B cell (primary cell): Measurements from ENCODE around the gene RFWD3. TPM values are rescaled to one million over a fixed set of nuclear protein-coding genes. Genes with fewer than 3 reads are reported as not detected.
A peak's percentile ranks its signal among the peaks of the same experiment; 100 is the strongest.

Source experiments
- ATAC-seq: fragments of 200-7000 bp; cut with Tn5 transposase; one replicate; pipeline ENCODE4 v1.10.0; 2021; ENCODE audit warnings: low read depth, mild to moderate bottlenecking, moderate number of reproducible peaks, moderate library complexity
- CTCF ChIA-PET: fragments of 350-600 bp; sonication (Branson Sonifier 250); formaldehyde crosslinking; loops from one replicate; lab custom pipeline; 2021; ENCODE audit warnings: antibody characterized with exemption, inconsistent platforms; lab: Charles Lee
- POLR2A ChIA-PET: fragments of 350-600 bp; sonication (Branson Sonifier 250); formaldehyde crosslinking; loops from one replicate; lab custom pipeline; 2021; ENCODE audit warnings: antibody characterized with exemption; lab: Charles Lee
- DNase-seq: peaks from one replicate; pipeline ENCODE4 v3.0.0; 2013
- H2AFZ ChIP-seq: 2 replicates; pipeline ENCODE4 v1.6.1; 2012; ENCODE audit warnings: mild to moderate bottlenecking, low read depth, low read length; ENCODE audit not compliant: insufficient read depth, poor library complexity, severe bottlenecking
- H3K27ac ChIP-seq, 2 donors: 1 replicate in 1 of 2; 2 replicates in 1 of 2; pipeline ENCODE4 v1.5.1; 2012 to 2013; ENCODE audit warnings: low read length in 2 of 2, mild to moderate bottlenecking in 2 of 2, moderate library complexity in 1 of 2
- H3K27me3 ChIP-seq, 4 experiments: fragments of 200-600 bp in 1 of 4; sonication (generic) in 1 of 4; replicated peaks in 1 of 4; 1 replicate in 2 of 4; 2 replicates in 2 of 4; pipeline versions ENCODE4 v1.6.1 to v1.7.0; 2013 to 2016; ENCODE audit warnings: low read length in 3 of 4, mild to moderate bottlenecking in 2 of 4, mixed read lengths in 1 of 4, moderate library complexity in 1 of 4; ENCODE audit not compliant: insufficient read depth in 4 of 4, control insufficient read depth in 3 of 4; ENCODE audit errors: control extremely low read depth in 1 of 4
- H3K36me3 ChIP-seq, 2 experiments: replicated peaks in 1 of 2; 1 replicate in 1 of 2; 2 replicates in 1 of 2; pipeline versions ENCODE4 v1.6.1 to v1.7.1; 2013; ENCODE audit warnings: low read length in 1 of 2; ENCODE audit not compliant: insufficient read depth in 2 of 2, control insufficient read depth in 1 of 2; ENCODE audit errors: control extremely low read depth in 1 of 2, extremely low read depth in 1 of 2
- H3K4me1 ChIP-seq, 2 donors: fragments of 200-600 bp in 1 of 2; sonication (generic) in 1 of 2; 1 replicate in 1 of 2; 2 replicates in 1 of 2; pipeline versions ENCODE4 v1.5.1 to v1.6.1; 2013 to 2017; ENCODE audit warnings: low read length in 2 of 2; ENCODE audit not compliant: control insufficient read depth in 2 of 2, insufficient read depth in 2 of 2
- H3K4me2 ChIP-seq: replicated peaks from 2 replicates; pipeline ENCODE3; 2012; ENCODE audit warnings: mild to moderate bottlenecking, low read depth, low read length; ENCODE audit not compliant: poor library complexity, severe bottlenecking
- H3K4me3 ChIP-seq, 5 experiments: fragments of 200-600 bp in 1 of 5; sonication (generic) in 1 of 5; 1 replicate in 3 of 5; 2 replicates in 2 of 5; pipeline versions ENCODE4 v1.5.1 to v1.7.0; 2011 to 2016; ENCODE audit warnings: low read length in 4 of 5, mild to moderate bottlenecking in 4 of 5, low read depth in 2 of 5, control low read depth in 1 of 5, moderate library complexity in 1 of 5; ENCODE audit not compliant: insufficient read depth in 1 of 5; ENCODE audit errors: control extremely low read depth in 1 of 5, extremely low read depth in 1 of 5
- H3K79me2 ChIP-seq: fragments of 200-600 bp; sonication (generic); one replicate; pipeline ENCODE4 v1.6.0; 2016; ENCODE audit warnings: low read length; ENCODE audit not compliant: control insufficient read depth, insufficient read depth
- H3K9ac ChIP-seq: fragments of 200-600 bp; sonication (generic); 2 replicates; pipeline ENCODE4 v1.6.1; 2017; ENCODE audit warnings: mild to moderate bottlenecking, low read length, moderate library complexity
- H3K9me3 ChIP-seq, 3 donors: one replicate each; pipeline versions ENCODE4 v1.6.1 to v1.7.1; 2013; ENCODE audit warnings: low read length in 2 of 3; ENCODE audit not compliant: control insufficient read depth in 2 of 3, insufficient read depth in 1 of 3; ENCODE audit errors: control extremely low read depth in 1 of 3
- H4K20me1 ChIP-seq: 2 replicates; pipeline ENCODE4 v1.6.0; 2012; ENCODE audit warnings: mild to moderate bottlenecking, low read length; ENCODE audit not compliant: insufficient read depth, control insufficient read depth, poor library complexity, severe bottlenecking
- H3K27ac Mint-ChIP-seq: one replicate; pipeline ENCODE4 v1.8.0; 2021; ENCODE audit warnings: mixed read lengths
- H3K27me3 Mint-ChIP-seq: one replicate; pipeline ENCODE4 v1.8.0; 2021; ENCODE audit warnings: mixed read lengths
- H3K4me1 Mint-ChIP-seq: one replicate; pipeline ENCODE4 v1.8.0; 2021; ENCODE audit warnings: mixed read lengths
- H3K4me3 Mint-ChIP-seq: one replicate; pipeline ENCODE4 v1.8.0; 2021; ENCODE audit warnings: mixed read lengths
- H3K9me3 Mint-ChIP-seq: one replicate; pipeline ENCODE4 v1.8.0; 2022; ENCODE audit warnings: mixed read lengths; ENCODE audit not compliant: insufficient read depth
- CTCF ChIP-seq: fragments of 200-600 bp; IDR thresholded peaks from one replicate; pipeline ENCODE4 v1.8.0; 2022; ENCODE audit warnings: antibody characterized with exemption, mild to moderate bottlenecking
- EZH2 ChIP-seq: IDR thresholded peaks from 2 replicates; pipeline ENCODE4 v1.6.1; 2012; ENCODE audit warnings: borderline replicate concordance, low read depth, mild to moderate bottlenecking, moderate library complexity, low read length; ENCODE audit not compliant: insufficient read depth, poor library complexity, severe bottlenecking
- WGBS: methylation state at CpG from one replicate; pipeline ENCODE4 v1.1.5; 2013; ENCODE audit warnings: missing lambda C conversion rate; ENCODE audit not compliant: insufficient coverage; 5-methylcytosine and 5-hydroxymethylcytosine counted together
- intact Hi-C: fragments of 100-400 bp; cut with micrococcal nuclease; formaldehyde crosslinking; loops from one replicate; pipeline ENCODE4 v1.10.0; 2022
- polyA plus RNA-seq: library from polyadenylated mRNA; depleted of rRNA; stranded (reverse); fragments of >200 nt; gene quantifications from 2 replicates; pipeline ENCODE4 v1.2.3, GENCODE V29; 2012
- total RNA-seq, 2 donors: library from RNA; stranded (reverse); fragments of 120-200 nt in 1 of 2; gene quantifications; 1 replicate in 1 of 2; 2 replicates in 1 of 2; pipeline versions ENCODE4 v1.2.3 to v1.2.4, GENCODE V29; 2013 to 2022

Gene RFWD3
- total and polyA plus RNA-seq, 2 donors (not counting 1 experiment from before 2014, with no cell fraction given): 19.7 to 63.3 TPM

- peak overlapping the region; percentile 98 for H2AFZ ChIP-seq
- peaks cover 44% of the 10 kb centered on the region for H3K79me2 ChIP-seq
- peak overlapping the region; percentile 63 for H3K9ac ChIP-seq
- Mint-ChIP-seq H3K27ac (peak overlapping the region; percentile 92), H3K4me3 (peak overlapping the region; percentile 93), H3K4me1 (peaks cover 32% of the 10 kb centered on the region), H3K9me3 (no peaks in the 10 kb centered on the region), H3K27me3 (no peaks in the 10 kb centered on the region)
- TF ChIP-seq EZH2 (no peak), CTCF (no peak)
- CTCF ChIA-PET: interaction anchor here (0.7 to 2.1 kb wide), 13 partner anchors 16 to 370 kb away, joined by 3 to 8 read pairs (median 4); partner anchors contain the start of genes GLG1, MLKL and WDR59
- intact Hi-C loops: loop anchor here (1.0 to 10.0 kb wide), 6 partner anchors 16 to 980 kb away; partner anchors contain the start of genes CFDP1, KARS1, MLKL and TERF2IP
- H3K4me2 ChIP-seq: peak overlapping the region; percentile 89
- peak overlapping the region; percentile 68 to 94 (median 80) for H3K4me3 ChIP-seq
- DNase-seq: no peak
- peaks cover 4 to 27% of the 10 kb centered on the region in 2 experiments for H3K36me3 ChIP-seq
- H3K4me1 ChIP-seq: peaks cover 10 to 14% of the 10 kb centered on the region in 2 donors
- 0% methylated on average over 19 of the region's 23 CpGs for WGBS
- H4K20me1 ChIP-seq: peaks cover 33% of the 10 kb centered on the region
- ATAC-seq: no peak
- no peaks in the 10 kb centered on the region for H3K9me3 ChIP-seq
- H3K27me3 ChIP-seq: no peaks in the 10 kb centered on the region
- POLR2A ChIA-PET: interaction anchor here (0.6 to 1.3 kb wide), 8 partner anchors 27 to 981 kb away, joined by 3 to 7 read pairs (median 4); partner anchors contain the start of genes GLG1 and MLKL
- H3K27ac ChIP-seq: peak overlapping the region in 1 of 2 donors; percentile 6
Observed at GRCh38 chr16:74667255-74667700, 601 bp upstream of the RFWD3 start.

- ATAC-seq (no peak), DNase-seq (no peak)
- no peaks in the 10 kb centered on the region for H3K27me3 ChIP-seq
- 0% methylated on average over 3 of the region's 8 CpGs for WGBS
- no peaks in the 10 kb centered on the region for H3K9me3 Mint-ChIP-seq
- H3K27ac Mint-ChIP-seq: no peak overlapping the region
- H3K36me3 ChIP-seq: peaks cover 6 to 36% of the 10 kb centered on the region in 2 experiments
- ChIA-PET CTCF (interaction anchor here (1.0 to 2.1 kb wide), 3 partner anchors 35 to 197 kb away, joined by 4 to 8 read pairs (median 6); partner anchors contain the start of genes GLG1 and MLKL), POLR2A (interaction anchor here (0.9 to 1.3 kb wide), 2 partner anchors 35 to 59 kb away, joined by 4 to 6 read pairs; partner anchors contain the start of gene GLG1)
- TF ChIP-seq EZH2 (no peak), CTCF (no peak)
- peaks cover 10 to 14% of the 10 kb centered on the region in 2 donors for H3K4me1 ChIP-seq
- H4K20me1 ChIP-seq: peaks cover 43% of the 10 kb centered on the region
- H3K27ac ChIP-seq: peak overlapping the region; percentile 64 to 89
- peak overlapping the region; percentile 83 for H2AFZ ChIP-seq
- H3K4me3 ChIP-seq: peak overlapping the region; percentile 76 to 99 (median 81)
- no peaks in the 10 kb centered on the region for H3K27me3 Mint-ChIP-seq
- H3K4me3 Mint-ChIP-seq: peak overlapping the region; percentile 93
- H3K79me2 ChIP-seq: peaks cover 57% of the 10 kb centered on the region
- peak overlapping the region; percentile 88 for H3K9ac ChIP-seq
- peaks cover 39% of the 10 kb centered on the region for H3K4me1 Mint-ChIP-seq
- intact Hi-C loops: loop anchor here (2.0 to 10.0 kb wide), 5 partner anchors 17 to 981 kb away; partner anchors contain the start of genes CFDP1, KARS1, MLKL and TERF2IP
- H3K9me3 ChIP-seq: no peaks in the 10 kb centered on the region
- peak overlapping the region; percentile 88 for H3K4me2 ChIP-seq
Observed at GRCh38 chr16:74666010-74666421, 661 bp downstream of the RFWD3 start.
